Stimulated activated CD8-positive, alpha-beta memory T cell treated with anti-CD3 and anti-CD28 coated beads, Interleukin-15, amount 100 ng/mL, for 4 hours (primary cell): ENCODE data around the gene RGS10.
A peak's percentile ranks its signal among the peaks of the same experiment; 100 is the strongest.

Experiments used
- DNase-seq, 2 donors: peaks; one replicate each; pipeline ENCODE4 v3.0.0-alpha.2; 2020; ENCODE audit warnings: low read depth in 2 of 2

RGS10 gene

DNA sequence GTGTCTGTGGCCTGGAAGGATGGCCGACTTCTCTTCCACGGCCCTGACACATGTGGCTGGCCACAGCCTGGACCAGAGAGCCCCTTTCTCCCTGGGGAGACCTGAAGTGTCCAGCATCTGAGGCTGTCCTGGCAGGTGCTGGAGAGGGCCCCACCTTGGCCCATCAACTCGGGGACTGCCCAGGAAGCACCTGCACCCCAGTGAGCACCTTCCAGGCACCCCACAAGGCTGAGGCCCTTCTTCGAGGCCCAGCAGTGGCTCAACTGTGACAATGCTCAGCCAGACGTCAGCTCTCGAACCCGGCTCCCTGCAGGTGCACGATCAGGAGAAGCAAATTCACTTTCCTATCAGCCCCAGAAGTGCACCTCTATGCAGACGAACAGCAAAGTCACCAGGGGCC is 24.3 kb downstream of the RGS10 start:
- no peak for DNase-seq

DNA sequence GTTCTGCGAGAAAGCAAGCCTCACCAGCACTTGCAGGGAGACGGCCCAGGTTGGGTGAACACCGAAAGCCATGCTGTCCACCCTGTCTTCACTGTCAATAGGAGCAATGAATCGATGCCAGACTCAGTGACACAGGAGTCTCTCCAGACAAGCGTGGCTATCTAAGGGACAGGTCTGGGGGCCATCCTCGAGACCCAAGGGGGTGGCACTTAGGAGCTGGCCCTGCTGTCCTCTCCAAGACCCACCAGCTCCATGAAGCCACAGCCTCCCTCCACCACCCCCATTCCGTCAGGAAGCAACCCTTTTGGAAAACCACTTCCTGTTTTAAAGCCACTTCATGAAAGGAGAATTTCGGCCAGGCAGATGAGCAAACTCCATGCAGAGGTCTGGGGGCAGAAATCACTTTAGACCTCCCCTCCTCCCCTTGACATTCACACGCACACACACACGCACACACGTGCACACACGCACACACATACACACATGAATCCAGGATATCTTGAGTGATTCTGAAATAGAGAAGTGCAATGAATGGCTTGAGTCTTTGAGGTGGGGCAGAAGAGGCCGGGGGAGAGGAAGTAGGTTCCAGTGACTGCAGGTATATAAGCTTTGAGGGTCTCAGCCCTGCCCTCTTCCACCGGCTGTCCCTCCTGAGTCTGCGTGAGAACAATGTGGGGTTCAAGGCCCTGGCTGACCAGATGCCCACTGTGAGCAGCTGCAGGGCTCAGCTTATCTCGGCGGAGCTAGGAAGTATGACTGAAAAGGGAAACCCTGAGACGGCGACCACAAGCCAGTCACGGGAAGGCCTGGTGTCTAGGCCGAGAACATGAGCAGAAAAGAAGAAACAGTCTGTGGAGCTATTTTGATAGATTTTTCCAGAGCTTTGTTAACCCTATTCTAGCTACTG is 25.0 kb downstream of the RGS10 start:
- peak in 1 of 2 donors; percentile 25 for DNase-seq

GRCh38 chr10:119516381-119517234 is 25.9 kb downstream of the RGS10 start:
- no peak for DNase-seq

GRCh38 chr10:119515511-119516045 is 26.9 kb downstream of the RGS10 start:
- DNase-seq, result no peak

- no peak for DNase-seq
Measured at GRCh38 chr10:119514819-119515218, 27.7 kb downstream of the RGS10 start.

DNA sequence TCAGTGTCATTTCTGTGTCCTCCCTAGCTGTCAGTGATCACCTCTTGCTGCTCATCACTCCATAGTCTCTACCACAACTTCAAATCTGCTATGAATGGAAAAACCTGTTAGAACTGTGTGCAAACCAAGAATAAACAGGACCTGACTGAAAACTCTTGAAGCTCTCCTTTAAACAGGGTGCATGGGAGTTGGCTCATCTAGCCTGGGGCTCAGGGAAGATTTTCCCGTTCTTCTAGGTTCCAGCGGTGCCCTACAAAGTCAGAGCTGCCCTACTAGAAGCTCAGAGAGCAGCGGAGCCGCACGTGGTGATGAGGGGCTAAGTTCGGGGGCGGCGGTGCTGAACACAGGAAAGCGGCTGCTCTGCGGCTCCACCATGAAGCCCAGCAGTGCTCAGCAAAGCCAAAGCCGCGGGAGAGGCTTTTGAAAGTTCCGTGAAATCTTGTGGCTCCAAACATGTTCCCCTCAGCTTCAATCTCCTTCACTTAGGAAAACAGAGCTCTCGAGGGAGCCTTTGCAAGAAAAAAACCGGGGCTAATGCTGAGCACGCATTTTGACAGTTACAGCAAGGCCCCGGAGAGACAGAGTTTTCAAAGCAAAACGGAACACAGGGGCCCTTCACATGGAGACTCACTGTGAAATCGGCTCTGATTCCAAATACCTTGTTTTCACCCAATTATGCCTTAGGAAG is 30.5 kb downstream of the RGS10 start:
- DNase-seq, result no peak

GRCh38 chr10:119509909-119510451 is 32.5 kb downstream of the RGS10 start:
- DNase-seq, result no peak

DNA sequence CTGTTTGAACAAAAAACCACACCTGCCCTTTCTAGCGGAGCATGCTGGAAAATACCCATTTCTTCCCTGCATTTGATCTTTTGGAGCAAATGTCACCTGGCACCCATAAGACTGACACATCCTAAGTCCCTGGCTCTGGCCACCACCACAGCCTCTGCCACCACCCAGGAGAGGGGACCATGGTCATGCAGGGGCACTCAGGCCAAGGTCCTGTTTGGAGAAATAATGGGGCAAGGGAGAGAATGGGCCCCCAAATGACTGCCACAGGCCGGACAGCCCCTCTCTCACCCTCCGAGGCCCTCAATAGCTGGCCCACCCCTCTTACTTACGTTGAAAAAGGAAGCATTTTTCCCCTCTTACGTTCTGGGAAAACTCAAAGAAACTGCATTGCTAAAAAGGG is 35.4 kb downstream of the RGS10 start:
- DNase-seq, result no peak

GRCh38 chr10:119505588-119506315 is 36.8 kb downstream of the RGS10 start:
- no peak for DNase-seq

- DNase-seq, result no peak
Measured at GRCh38 chr10:119505131-119505551, 37.4 kb downstream of the RGS10 start.

DNA sequence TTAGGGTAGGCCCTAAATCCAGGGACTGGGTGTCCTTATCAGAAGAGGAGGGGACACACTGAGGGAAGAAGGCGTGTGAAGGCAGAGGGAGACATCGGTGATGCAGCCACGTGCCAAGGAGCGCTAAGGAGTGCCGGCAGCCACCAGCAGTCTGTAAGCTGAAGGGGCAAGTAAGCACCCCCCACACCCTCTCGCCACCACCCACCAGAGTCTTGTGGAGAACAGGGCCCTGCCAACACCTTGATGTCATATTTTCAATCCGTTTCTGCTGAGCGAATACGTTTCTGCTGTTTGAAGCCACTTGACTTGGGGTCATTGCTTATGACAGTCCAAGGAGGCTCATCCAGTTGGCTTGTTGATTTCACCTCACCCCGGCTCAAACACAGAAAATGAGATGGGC is 37.9 kb downstream of the RGS10 start:
- no peak for DNase-seq

GRCh38 chr10:119503821-119504220 is 38.7 kb downstream of the RGS10 start:
- no peak for DNase-seq

- DNase-seq, result no peak
Measured at GRCh38 chr10:119502618-119503155, 39.8 kb downstream of the RGS10 start.

DNA sequence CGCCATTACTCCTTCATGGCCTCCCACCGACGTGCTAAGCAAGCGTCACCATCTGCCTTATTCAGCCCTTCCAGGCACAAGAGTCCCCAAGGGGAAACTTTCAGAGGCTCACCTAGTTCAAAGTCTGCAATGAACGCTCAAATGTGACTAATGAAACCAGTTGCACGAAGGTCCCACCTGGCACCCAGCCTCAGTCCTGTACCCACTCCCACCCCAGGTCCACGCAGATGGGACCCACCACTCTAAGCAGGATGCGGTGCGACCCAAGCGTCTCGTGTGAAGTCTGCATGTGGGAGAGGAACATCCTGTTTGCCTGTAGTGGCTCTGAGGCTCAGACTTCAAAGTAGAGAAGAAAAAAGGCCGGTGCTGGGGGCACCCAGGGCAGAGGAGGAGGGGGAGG is 40.3 kb downstream of the RGS10 start:
- DNase-seq, result peak; percentile 59 to 72

DNA sequence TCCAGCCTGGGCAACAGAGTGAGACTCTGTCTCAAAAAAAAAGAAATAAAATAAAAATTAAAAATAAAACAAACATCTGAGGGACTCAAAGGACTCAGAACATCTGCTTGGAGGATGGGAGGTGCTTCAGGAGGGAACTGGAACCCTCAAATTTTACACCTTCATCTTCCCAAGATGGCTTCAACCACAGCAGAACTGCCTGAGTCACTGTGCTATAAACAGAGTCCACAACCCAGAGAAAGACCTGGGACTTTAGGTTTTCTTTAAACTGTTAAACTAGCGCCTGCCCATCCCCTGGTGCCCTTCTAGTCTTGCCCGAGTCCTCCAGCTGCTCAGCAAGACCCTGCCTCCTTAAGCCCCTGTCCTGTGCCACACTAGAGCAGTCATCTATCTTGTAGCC is 40.8 kb downstream of the RGS10 start:
- DNase-seq, result no peak

DNA sequence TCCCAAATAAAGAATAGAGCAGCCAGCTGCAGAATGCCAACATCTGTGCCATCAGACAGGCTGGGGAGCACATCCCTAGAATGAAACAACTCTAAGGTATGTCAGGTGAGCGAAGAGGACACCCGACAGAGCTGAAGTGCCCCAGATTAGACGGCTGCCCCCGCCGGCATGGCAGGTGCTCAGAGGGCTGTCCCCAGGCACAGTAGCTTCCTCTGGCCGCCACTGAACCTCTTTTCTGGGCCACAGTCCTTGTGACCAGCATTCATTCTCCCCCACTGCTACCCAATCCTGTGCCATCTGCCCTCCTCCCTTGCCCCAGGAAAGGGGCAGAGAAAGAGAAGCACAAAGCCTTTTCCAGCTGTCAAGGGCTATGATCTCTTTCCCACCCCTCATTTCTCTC is 41.7 kb downstream of the RGS10 start:
- no peak for DNase-seq

- DNase-seq, result no peak
Measured at GRCh38 chr10:119500123-119500795, 42.3 kb downstream of the RGS10 start.

GRCh38 chr10:119499677-119500002 is 42.9 kb downstream of the RGS10 start:
- DNase-seq, result no peak

DNA sequence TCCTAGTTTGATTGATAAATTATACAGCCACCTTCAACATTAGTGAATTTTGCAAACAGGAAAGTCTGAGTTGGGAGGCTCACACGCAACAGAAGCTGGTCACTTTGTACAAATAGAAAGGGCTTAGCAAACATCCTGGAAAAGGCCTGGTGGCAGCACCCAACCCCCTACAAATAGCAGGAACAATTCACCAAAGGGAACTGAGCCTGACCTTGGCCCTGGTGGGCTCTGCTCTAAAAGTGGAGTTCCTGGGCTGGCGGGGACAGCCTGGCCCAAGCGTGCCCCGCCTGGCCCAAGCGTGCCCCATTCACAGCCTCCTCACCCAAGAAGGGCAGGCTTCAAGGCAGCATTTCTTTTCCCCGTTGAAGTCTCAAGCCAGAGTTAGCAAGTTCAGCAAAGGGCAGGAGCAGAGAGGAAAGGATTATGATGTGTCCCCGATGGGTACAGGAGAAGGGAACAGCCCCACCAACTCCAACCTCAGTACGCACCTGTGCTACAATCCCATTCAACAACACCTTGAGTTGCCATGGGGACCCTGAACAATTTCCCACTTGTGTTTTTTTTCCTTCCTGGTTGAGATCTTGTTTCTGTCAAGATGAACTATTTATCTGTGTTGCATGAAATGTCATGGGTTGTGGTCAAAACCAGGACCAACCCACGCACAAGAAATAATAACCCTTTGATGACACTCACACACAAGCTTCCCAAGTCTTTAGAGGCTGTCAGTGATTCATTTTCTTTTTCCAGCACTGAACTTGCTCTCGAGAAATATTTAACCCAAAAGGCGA is 43.4 kb downstream of the RGS10 start:
- no peak for DNase-seq
